Endothelial cell of umbilical vein (primary cell): Measurements from ENCODE around the gene LPAR3. TPM values are rescaled to one million over a fixed set of nuclear protein-coding genes. Genes with fewer than 3 reads are reported as not detected.

Experiments
- BruUV-seq: library from RNA; stranded (reverse); fragments of 400-500 nt; replicated peaks from 2 replicates; lab custom pipeline; 2021; lab: Mats Ljungman, UMichigan
- CTCF ChIA-PET: fragments of 300-600, 350-600 bp; sonication (Branson Sonifier 250); formaldehyde crosslinking; loops from one replicate; lab custom pipeline; 2021; ENCODE audit warnings: antibody characterized with exemption, inconsistent platforms; lab: Charles Lee
- POLR2A ChIA-PET: fragments of 300-600, 350-600 bp; sonication (Branson Sonifier 250); formaldehyde crosslinking; loops from one replicate; lab custom pipeline; 2021; ENCODE audit warnings: antibody characterized with exemption, inconsistent platforms; lab: Charles Lee
- DNase-seq: peaks from one replicate; pipeline ENCODE4 v3.0.0-alpha.2; 2011; ENCODE audit warnings: low read depth, low spot score
- FAIRE-seq: peaks from 2 replicates; lab custom pipeline; 2011; peaks lifted over from hg19 to GRCh38; lab: Jason Lieb, UNC
- H2AFZ ChIP-seq: 2 replicates; pipeline ENCODE4 v1.6.0; 2012; ENCODE audit warnings: low read depth, low read length, control low read depth, inconsistent platforms
- H3K27ac ChIP-seq: 2 replicates; pipeline ENCODE4 v1.5.1; 2011; ENCODE audit warnings: low read depth, mild to moderate bottlenecking, control low read depth, low read length, moderate library complexity; ENCODE audit not compliant: insufficient read depth
- H3K27me3 ChIP-seq, 2 experiments: 2 replicates each; pipeline versions ENCODE4 v1.6.0 to v1.6.1; 2011; ENCODE audit warnings: low read length in 2 of 2, mixed read lengths in 1 of 2; ENCODE audit not compliant: control insufficient read depth in 2 of 2, insufficient read depth in 2 of 2
- H3K36me3 ChIP-seq, 2 experiments: 2 replicates in 1 of 2; 3 replicates in 1 of 2; pipeline ENCODE4 v1.5.1; 2011; ENCODE audit warnings: low read length in 2 of 2, mild to moderate bottlenecking in 1 of 2, moderate library complexity in 1 of 2; ENCODE audit not compliant: control insufficient read depth in 2 of 2, insufficient read depth in 2 of 2; ENCODE audit errors: extremely low read depth in 1 of 2
- H3K4me1 ChIP-seq: 3 replicates; pipeline ENCODE4 v1.5.1; 2011; ENCODE audit warnings: mild to moderate bottlenecking, low read length; ENCODE audit not compliant: control insufficient read depth, insufficient read depth; ENCODE audit errors: extremely low read depth
- H3K4me2 ChIP-seq: 2 replicates; pipeline ENCODE4 v1.6.1; 2011; ENCODE audit warnings: low read length, control low read depth, mixed read lengths; ENCODE audit not compliant: insufficient read depth
- H3K4me3 ChIP-seq, 3 experiments: fragments of 200-600 bp in 1 of 3; sonication (generic), shearing (Covaris generic) in 1 of 3; replicated peaks in 1 of 3; 2 replicates each; pipeline ENCODE4 v1.5.1; 2011 to 2016; ENCODE audit warnings: control low read depth in 3 of 3, low read length in 3 of 3, mild to moderate bottlenecking in 2 of 3, inconsistent platforms in 1 of 3, low read depth in 1 of 3, moderate library complexity in 1 of 3; ENCODE audit not compliant: insufficient read depth in 1 of 3
- H3K79me2 ChIP-seq: 2 replicates; pipeline ENCODE4 v1.6.0; 2012; ENCODE audit warnings: low read length, inconsistent platforms; ENCODE audit not compliant: control insufficient read depth, insufficient read depth
- H3K9ac ChIP-seq: replicated peaks from 2 replicates; pipeline ENCODE3; 2011; ENCODE audit warnings: low read length, control low read depth; ENCODE audit not compliant: insufficient read depth; ENCODE audit errors: extremely low read depth
- H3K9me1 ChIP-seq: replicated peaks from 3 replicates; pipeline ENCODE4 v1.6.0; 2011; ENCODE audit warnings: mild to moderate bottlenecking, low read length; ENCODE audit not compliant: control insufficient read depth, insufficient read depth; ENCODE audit errors: extremely low read depth
- H3K9me3 ChIP-seq: replicated peaks from 2 replicates; pipeline ENCODE4 v1.5.1; 2012; ENCODE audit warnings: low read length, inconsistent platforms; ENCODE audit not compliant: control insufficient read depth, insufficient read depth
- H4K20me1 ChIP-seq: replicated peaks from 2 replicates; pipeline ENCODE3; 2011; ENCODE audit warnings: mild to moderate bottlenecking, low read length; ENCODE audit not compliant: control insufficient read depth, insufficient read depth; ENCODE audit errors: extremely low read depth
- FOS ChIP-seq: IDR thresholded peaks from 2 replicates; pipeline ENCODE4 v1.6.1; 2011; ENCODE audit warnings: mild to moderate bottlenecking, low read length, moderate library complexity, borderline replicate concordance; ENCODE audit not compliant: insufficient read depth
- GATA2 ChIP-seq: IDR thresholded peaks from 2 replicates; pipeline ENCODE4 v1.7.0; 2011; ENCODE audit warnings: low read depth, mild to moderate bottlenecking, moderate library complexity, mixed read lengths, low read length; ENCODE audit not compliant: insufficient read length, insufficient read depth
- JUN ChIP-seq: IDR thresholded peaks from 2 replicates; pipeline ENCODE4 v1.6.1; 2011; ENCODE audit warnings: borderline replicate concordance, low read depth; ENCODE audit not compliant: insufficient read length, insufficient read depth
- MYC ChIP-seq: IDR thresholded peaks from one replicate; pipeline ENCODE4 v1.6.1; 2011; ENCODE audit warnings: mild to moderate bottlenecking, low read depth, low read length
- POLR2AphosphoS5 ChIP-seq: IDR thresholded peaks from 2 replicates; pipeline ENCODE4 v1.6.1; 2012; ENCODE audit warnings: low read depth, mild to moderate bottlenecking, control low read depth, low read length, moderate library complexity; ENCODE audit not compliant: insufficient read depth
- dilution Hi-C: fragments of 300-500 bp; cut with MboI; formaldehyde crosslinking; loops from one replicate; pipeline ENCODE4 v1.15.0; 2019; ENCODE audit warnings: low sequenced_read_pairs; ENCODE audit not compliant: extremely low pct_ligation_motif_present
- intact Hi-C: fragments of 100-400 bp; cut with micrococcal nuclease; formaldehyde crosslinking; loops from one replicate; pipeline ENCODE4 v1.10.0; 2022
- polyA plus RNA-seq, 4 experiments: library from polyadenylated mRNA; depleted of rRNA in 3 of 4; stranded (reverse) in 3 of 4; unstranded in 1 of 4; fragments of >200 nt; gene quantifications; 2 replicates each; pipeline versions ENCODE4 v1.2.1 to v1.2.3, GENCODE V29; 2011 to 2012; ENCODE audit warnings: missing spikeins in 1 of 4
- total RNA-seq: library from RNA; stranded (reverse); gene quantifications from 2 replicates; pipeline ENCODE4 v1.2.3, GENCODE V29; 2021
- TF ChIP-seq, protein P1 (sequence below), 2 donors: IDR thresholded peaks; 1 replicate in 1 of 2; 2 replicates in 1 of 2; pipeline ENCODE4 v1.5.1; 2011; ENCODE audit warnings: low read length in 2 of 2, mild to moderate bottlenecking in 2 of 2, moderate library complexity in 2 of 2, control low read depth in 1 of 2, inconsistent platforms in 1 of 2, low read depth in 1 of 2; ENCODE audit not compliant: insufficient read depth in 1 of 2; ENCODE audit errors: extremely low read depth in 1 of 2
- TF ChIP-seq, protein P2 (sequence below): IDR thresholded peaks from 2 replicates; pipeline ENCODE4 v1.6.1; 2011; ENCODE audit not compliant: insufficient read depth, insufficient read length

LPAR3 gene
- total and polyA plus RNA-seq, 2 donors (not counting 3 experiments of a cell fraction or from before 2014, with no cell fraction given), result not detected

DNA sequence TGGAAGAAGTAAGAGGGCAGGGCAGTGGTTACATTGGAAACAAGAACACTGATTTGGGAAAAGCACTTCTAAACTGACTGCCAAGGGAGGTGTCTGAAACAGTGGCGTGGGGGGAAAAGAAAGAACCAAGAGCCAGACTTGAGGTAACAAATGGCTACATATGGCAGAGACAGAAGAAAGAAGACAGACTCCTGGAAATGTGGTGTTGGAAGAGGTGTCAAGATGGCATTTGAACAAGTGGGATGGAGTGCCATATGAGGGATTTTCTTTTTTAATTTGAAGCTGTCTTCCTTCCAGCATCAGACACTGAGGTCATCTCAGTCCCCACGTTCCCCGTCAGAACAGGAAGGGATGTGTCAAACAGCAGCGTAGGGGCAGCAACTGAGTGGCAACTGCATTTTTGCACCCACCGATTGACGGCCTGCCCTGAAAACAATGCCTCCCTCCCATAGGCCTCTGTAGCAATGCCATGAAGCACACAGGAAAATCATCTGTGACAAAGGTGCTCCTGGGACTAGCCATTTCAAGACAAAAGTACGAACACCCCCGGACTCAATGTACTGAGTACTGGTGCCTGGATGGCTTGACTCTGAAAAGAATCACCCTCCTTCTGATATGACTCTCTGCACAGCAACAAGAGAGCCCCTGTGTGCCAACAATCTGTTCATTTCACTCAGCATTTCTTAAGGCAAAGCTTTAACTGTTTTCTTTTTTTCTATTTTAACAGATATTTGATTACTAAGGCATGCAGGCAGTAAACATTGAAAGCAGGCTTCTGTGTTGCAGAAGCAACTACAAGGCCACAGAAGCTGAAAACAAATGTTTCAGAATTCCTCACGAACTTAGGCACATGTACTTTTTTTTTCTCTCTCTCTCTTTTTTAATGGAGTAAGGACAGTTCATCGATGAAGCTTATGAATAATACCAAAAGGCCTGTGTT, 37.0 kb downstream of the LPAR3 start:
- Histone ChIP-seq H3K4me3 (no peak overlapping the region), H3K9me1 (no peaks in the 10 kb centered on the region), H4K20me1 (no peaks in the 10 kb centered on the region), H3K36me3 (no peaks in the 10 kb centered on the region), H3K27ac (no peak overlapping the region), H2AFZ (peak overlapping the region; percentile 63), H3K4me2 (no peak overlapping the region), H3K9me3 (no peaks in the 10 kb centered on the region), H3K4me1 (peaks cover 20% of the 10 kb centered on the region), H3K27me3 (peaks cover 0 to 3% of the 10 kb centered on the region in 2 experiments), H3K9ac (no peak overlapping the region), H3K79me2 (no peaks in the 10 kb centered on the region)
- no TSS peak for BruUV-seq
- no peak for FAIRE-seq
- TF ChIP-seq FOS (no peak), GATA2 (no peak), JUN (no peak), MYC (no peak), POLR2AphosphoS5 (no peak)
- TF ChIP-seq, protein P1, sequence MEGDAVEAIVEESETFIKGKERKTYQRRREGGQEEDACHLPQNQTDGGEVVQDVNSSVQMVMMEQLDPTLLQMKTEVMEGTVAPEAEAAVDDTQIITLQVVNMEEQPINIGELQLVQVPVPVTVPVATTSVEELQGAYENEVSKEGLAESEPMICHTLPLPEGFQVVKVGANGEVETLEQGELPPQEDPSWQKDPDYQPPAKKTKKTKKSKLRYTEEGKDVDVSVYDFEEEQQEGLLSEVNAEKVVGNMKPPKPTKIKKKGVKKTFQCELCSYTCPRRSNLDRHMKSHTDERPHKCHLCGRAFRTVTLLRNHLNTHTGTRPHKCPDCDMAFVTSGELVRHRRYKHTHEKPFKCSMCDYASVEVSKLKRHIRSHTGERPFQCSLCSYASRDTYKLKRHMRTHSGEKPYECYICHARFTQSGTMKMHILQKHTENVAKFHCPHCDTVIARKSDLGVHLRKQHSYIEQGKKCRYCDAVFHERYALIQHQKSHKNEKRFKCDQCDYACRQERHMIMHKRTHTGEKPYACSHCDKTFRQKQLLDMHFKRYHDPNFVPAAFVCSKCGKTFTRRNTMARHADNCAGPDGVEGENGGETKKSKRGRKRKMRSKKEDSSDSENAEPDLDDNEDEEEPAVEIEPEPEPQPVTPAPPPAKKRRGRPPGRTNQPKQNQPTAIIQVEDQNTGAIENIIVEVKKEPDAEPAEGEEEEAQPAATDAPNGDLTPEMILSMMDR (IDR thresholded peaks at IDR 0.05; ENCODE audit: extremely low read depth in 1 of 2, insufficient read depth in 1 of 2, low read depth in 1 of 2, low read length in 2 of 2), result no peak
- TF ChIP-seq, protein P2, sequence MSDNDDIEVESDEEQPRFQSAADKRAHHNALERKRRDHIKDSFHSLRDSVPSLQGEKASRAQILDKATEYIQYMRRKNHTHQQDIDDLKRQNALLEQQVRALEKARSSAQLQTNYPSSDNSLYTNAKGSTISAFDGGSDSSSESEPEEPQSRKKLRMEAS, result no peak
- ChIA-PET POLR2A (no interaction called here), CTCF (interaction anchor here (1.2 kb wide), 1 partner anchor 9 kb away, joined by 4 read pairs; no protein-coding TSS in a partner anchor)
- DNase-seq, result no peak
- intact Hi-C loops (no loop called here), dilution Hi-C loops (no loop called here)
